Esophagus muscularis mucosa (tissue), 4 donors: Measurements from ENCODE around the gene MGARP. TPM values are rescaled to one million over a fixed set of nuclear protein-coding genes. Genes with fewer than 3 reads are reported as not detected.
A peak's percentile ranks its signal among the peaks of the same experiment; 100 is the strongest.

Source experiments
- DNase-seq: peaks from one replicate; pipeline ENCODE4 v3.0.0-alpha.2; 2017; ENCODE audit errors: extremely low spot score
- H3K27ac ChIP-seq, 4 donors: fragments of 200-600 bp; sonication (generic); replicated peaks in 1 of 4; 1 replicate in 3 of 4; 2 replicates in 1 of 4; pipeline ENCODE4 v1.5.1; 2016 to 2019; ENCODE audit warnings: mild to moderate bottlenecking in 1 of 4
- H3K27me3 ChIP-seq, 4 donors: fragments of 200-600 bp; sonication (generic); one replicate each; pipeline versions ENCODE4 v1.5.1 to v1.6.0; 2016 to 2019
- H3K36me3 ChIP-seq, 4 donors: fragments of 200-600 bp; sonication (generic); one replicate each; pipeline ENCODE4 v1.5.1; 2016 to 2019
- H3K4me1 ChIP-seq, 4 donors: fragments of 200-600 bp; sonication (generic); one replicate each; pipeline ENCODE4 v1.5.1; 2016 to 2019
- H3K4me3 ChIP-seq, 4 donors: fragments of 200-600 bp; sonication (generic); 1 replicate in 2 of 4; 2 replicates in 2 of 4; pipeline ENCODE4 v1.5.1; 2016 to 2019; ENCODE audit warnings: mild to moderate bottlenecking in 4 of 4, moderate library complexity in 1 of 4
- H3K9me3 ChIP-seq, 4 donors: fragments of 200-600 bp; sonication (generic); 1 replicate in 3 of 4; 2 replicates in 1 of 4; pipeline ENCODE4 v1.5.1; 2016 to 2019
- CTCF ChIP-seq, 3 experiments: fragments of 200-600 bp in 2 of 3; fragments of 450-650 bp in 1 of 3; sonication (generic) in 2 of 3; IDR thresholded peaks; one replicate each; pipeline ENCODE4 v1.5.1; 2017 to 2019; ENCODE audit warnings: antibody characterized with exemption in 3 of 3, mild to moderate bottlenecking in 2 of 3, moderate library complexity in 1 of 3
- EP300 ChIP-seq: sonication (generic); formaldehyde crosslinking; IDR thresholded peaks from one replicate; pipeline ENCODE4 v1.6.1; 2017; ENCODE audit warnings: antibody characterized with exemption
- POLR2A ChIP-seq: fragments of 450-650 bp; IDR thresholded peaks from one replicate; pipeline ENCODE4 v1.6.1; 2017; ENCODE audit warnings: antibody characterized with exemption, moderate library complexity, mild to moderate bottlenecking, low read depth
- POLR2AphosphoS5 ChIP-seq, 2 donors: sonication (generic); formaldehyde crosslinking; IDR thresholded peaks; one replicate each; pipeline ENCODE4 v1.6.1; 2017; ENCODE audit warnings: antibody characterized with exemption in 2 of 2
- WGBS: methylation state at CpG from one replicate; pipeline ENCODE4 v1.1.5; 2018; 5-methylcytosine and 5-hydroxymethylcytosine counted together
- intact Hi-C: fragments of 100-400 bp; cut with DNase I; formaldehyde crosslinking; loops from one replicate; pipeline ENCODE4 v1.15.1; 2023
- total RNA-seq, 4 donors: library from RNA; depleted of rRNA; stranded (reverse); fragments of >200 nt; gene quantifications; one replicate each; pipeline versions ENCODE4 v1.1.0 to v1.2.1, GENCODE V29; 2016

MGARP gene
- total RNA-seq, 4 donors from 2014 or later: 2.0 to 4.3 (median 3.4) TPM

GRCh38 chr4:139245590-139245989, 34.4 kb downstream of the MGARP start:
- H3K4me3 ChIP-seq: no peak overlapping the region

GRCh38 chr4:139243448-139244365, 36.3 kb downstream of the MGARP start:
- no peak for TF ChIP-seq CTCF (IDR thresholded peaks at IDR 0.05)
- TF ChIP-seq POLR2A: no peak
- TF ChIP-seq POLR2AphosphoS5 (IDR thresholded peaks at IDR 0.05): no peak
- no peak for TF ChIP-seq EP300
- H3K9me3 ChIP-seq: no peaks in the 10 kb centered on the region
- no peaks in the 10 kb centered on the region for H3K27me3 ChIP-seq
- WGBS: 91% methylated on average over 12 of the region's 12 CpGs
- peak overlapping the region in 3 of 4 donors; percentile 19 to 44 (median 29) for H3K27ac ChIP-seq
- no peaks in the 10 kb centered on the region for H3K36me3 ChIP-seq
- intact Hi-C loops: no loop called here
- no peak for DNase-seq
- peaks cover 0 to 16% (median 12%) of the 10 kb centered on the region in 4 donors for H3K4me1 ChIP-seq
- no peak overlapping the region for H3K4me3 ChIP-seq

More at GRCh38 chr4:139245590-139245989, 34.4 kb downstream of the MGARP start:
- peaks cover 0 to 16% (median 12%) of the 10 kb centered on the region in 4 donors for H3K4me1 ChIP-seq
- peak overlapping the region; percentile 15 to 45 (median 28) for H3K27ac ChIP-seq
- TF ChIP-seq CTCF (IDR thresholded peaks at IDR 0.05): no peak
- no peak for TF ChIP-seq POLR2AphosphoS5 (IDR thresholded peaks at IDR 0.05)
- TF ChIP-seq EP300: no peak
- no peaks in the 10 kb centered on the region for H3K36me3 ChIP-seq
- H3K9me3 ChIP-seq: no peaks in the 10 kb centered on the region
- no peaks in the 10 kb centered on the region for H3K27me3 ChIP-seq
- WGBS: 85% methylated on average over 1 of the region's 1 CpG
- intact Hi-C loops: no loop called here
- DNase-seq: no peak

GRCh38 chr4:139242511-139243051, 37.4 kb downstream of the MGARP start:
- TF ChIP-seq POLR2AphosphoS5 (IDR thresholded peaks at IDR 0.05) (no peak), CTCF (IDR thresholded peaks at IDR 0.05) (no peak), EP300 (no peak), POLR2A (no peak)
- Histone ChIP-seq H3K4me3 (no peak overlapping the region), H3K36me3 (no peaks in the 10 kb centered on the region), H3K9me3 (no peaks in the 10 kb centered on the region), H3K4me1 (peaks cover 0 to 16% (median 12%) of the 10 kb centered on the region in 4 donors), H3K27me3 (no peaks in the 10 kb centered on the region), H3K27ac (peak overlapping the region in 2 of 4 donors; percentile 29 to 44)
- 88% methylated on average over 2 of the region's 2 CpGs for WGBS
- no peak for DNase-seq
- intact Hi-C loops: no loop called here

- intact Hi-C loops: no loop called here
- 93% methylated on average over 12 of the region's 12 CpGs for WGBS
- H3K4me1 ChIP-seq: peaks cover 0 to 16% (median 12%) of the 10 kb centered on the region in 4 donors
Observed at GRCh38 chr4:139241784-139242151, 38.3 kb downstream of the MGARP start.

More at GRCh38 chr4:139241784-139242151, 38.3 kb downstream of the MGARP start:
- Histone ChIP-seq H3K4me3 (no peak overlapping the region), H3K27me3 (no peaks in the 10 kb centered on the region), H3K9me3 (no peaks in the 10 kb centered on the region), H3K27ac (no peak overlapping the region), H3K36me3 (no peaks in the 10 kb centered on the region)
- no peak for DNase-seq
- no peak for TF ChIP-seq EP300
- no peak for TF ChIP-seq CTCF (IDR thresholded peaks at IDR 0.05)
- TF ChIP-seq POLR2A: no peak
- no peak for TF ChIP-seq POLR2AphosphoS5 (IDR thresholded peaks at IDR 0.05)
